ENCODE results near the gene OPCML.

Gene OPCML

DNA sequence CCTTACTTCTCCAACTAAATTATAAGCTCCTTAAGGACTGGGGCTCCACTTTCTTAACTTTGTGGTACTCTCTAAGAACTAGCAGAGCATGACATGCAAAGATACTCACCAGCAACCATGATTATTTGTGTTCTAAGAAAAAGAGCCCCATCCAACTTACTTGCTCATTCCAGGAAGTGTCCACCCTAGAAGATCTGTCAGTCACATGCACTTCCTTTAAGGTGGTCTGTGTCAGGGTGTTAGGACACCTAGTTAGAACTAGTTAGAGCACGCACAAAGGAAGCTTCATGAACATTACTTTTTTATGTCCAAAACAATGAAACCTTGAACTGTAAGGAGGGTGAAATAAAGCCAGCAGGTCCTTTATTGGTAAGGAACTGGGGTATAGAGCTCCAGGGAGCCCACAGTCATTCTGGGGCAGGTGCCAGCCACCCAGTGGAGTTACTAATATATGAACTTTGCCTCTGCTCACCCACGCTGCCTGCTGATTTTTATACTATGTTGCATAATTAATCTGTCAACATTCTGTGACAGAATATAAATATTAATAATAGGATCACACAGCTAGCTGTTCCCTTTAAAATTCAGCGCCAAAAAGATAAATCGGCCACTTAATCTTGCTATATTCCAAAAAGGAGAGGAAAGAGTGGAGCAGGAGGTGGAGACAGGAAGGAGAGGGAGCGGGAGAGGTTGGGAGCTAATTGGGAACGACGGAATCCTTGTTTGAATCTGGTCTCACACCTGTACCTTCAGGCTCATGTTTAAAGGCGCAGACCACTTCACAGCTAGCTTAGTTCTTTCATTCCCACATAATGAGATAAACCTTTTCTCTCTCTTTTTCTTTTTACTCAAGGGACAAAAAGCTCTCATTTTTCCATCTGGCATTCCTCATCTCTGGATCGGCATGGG is 755.0 kb downstream of the OPCML start:
- peaks cover 23% of the 10 kb centered on the region for H3K4me1 ChIP-seq (ENCODE audit: control insufficient read depth, insufficient read depth, low read length)
- H3K27me3 ChIP-seq (ENCODE audit: control insufficient read depth, insufficient read depth, low read length): no peaks in the 10 kb centered on the region
- no peak overlapping the region for H3K27ac ChIP-seq (ENCODE audit: low read depth, low read length)
- H3K36me3 ChIP-seq (ENCODE audit: control insufficient read depth, insufficient read depth, low read length): no peaks in the 10 kb centered on the region
- no peak overlapping the region for H3K9ac ChIP-seq (ENCODE audit: low read length)
- H3K9me3 ChIP-seq (ENCODE audit: control insufficient read depth, insufficient read depth, low read depth, low read length): peaks cover 2% of the 10 kb centered on the region; the same call in 1 of the 2 replicates
- H3K4me3 ChIP-seq (ENCODE audit: low read depth, low read length): no peak overlapping the region

DNA sequence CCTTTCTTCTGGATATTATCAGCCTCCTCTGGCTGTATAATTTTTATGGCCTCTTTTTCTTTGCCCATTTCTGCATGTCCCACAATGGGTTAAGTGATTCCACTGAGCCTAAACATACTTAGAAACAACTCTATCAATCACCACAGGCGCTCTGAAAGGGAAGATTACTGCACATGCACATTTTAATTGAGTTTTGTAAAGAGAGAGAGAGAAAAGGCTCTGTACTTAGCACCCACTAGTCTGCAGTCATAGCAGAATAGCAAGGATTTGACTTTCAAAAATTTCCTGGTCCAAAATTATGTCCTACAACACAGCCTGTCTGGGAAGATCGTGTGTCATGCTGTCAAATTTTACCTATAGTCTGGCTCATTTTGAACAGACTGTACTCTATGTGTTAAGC is 758.5 kb downstream of the OPCML start:
- no peak overlapping the region for H3K4me3 ChIP-seq (ENCODE audit: low read depth, low read length)
- H3K27me3 ChIP-seq (ENCODE audit: control insufficient read depth, insufficient read depth, low read length): no peaks in the 10 kb centered on the region
- H3K36me3 ChIP-seq (ENCODE audit: control insufficient read depth, insufficient read depth, low read length): no peaks in the 10 kb centered on the region
- no peak overlapping the region for H3K9ac ChIP-seq (ENCODE audit: low read length)
- H3K4me1 ChIP-seq (ENCODE audit: control insufficient read depth, insufficient read depth, low read length): peaks cover 22% of the 10 kb centered on the region
- no peak overlapping the region for H3K27ac ChIP-seq (ENCODE audit: low read depth, low read length)
- H3K9me3 ChIP-seq (ENCODE audit: control insufficient read depth, insufficient read depth, low read depth, low read length): peaks cover 2% of the 10 kb centered on the region; the same call in 1 of the 2 replicates

DNA sequence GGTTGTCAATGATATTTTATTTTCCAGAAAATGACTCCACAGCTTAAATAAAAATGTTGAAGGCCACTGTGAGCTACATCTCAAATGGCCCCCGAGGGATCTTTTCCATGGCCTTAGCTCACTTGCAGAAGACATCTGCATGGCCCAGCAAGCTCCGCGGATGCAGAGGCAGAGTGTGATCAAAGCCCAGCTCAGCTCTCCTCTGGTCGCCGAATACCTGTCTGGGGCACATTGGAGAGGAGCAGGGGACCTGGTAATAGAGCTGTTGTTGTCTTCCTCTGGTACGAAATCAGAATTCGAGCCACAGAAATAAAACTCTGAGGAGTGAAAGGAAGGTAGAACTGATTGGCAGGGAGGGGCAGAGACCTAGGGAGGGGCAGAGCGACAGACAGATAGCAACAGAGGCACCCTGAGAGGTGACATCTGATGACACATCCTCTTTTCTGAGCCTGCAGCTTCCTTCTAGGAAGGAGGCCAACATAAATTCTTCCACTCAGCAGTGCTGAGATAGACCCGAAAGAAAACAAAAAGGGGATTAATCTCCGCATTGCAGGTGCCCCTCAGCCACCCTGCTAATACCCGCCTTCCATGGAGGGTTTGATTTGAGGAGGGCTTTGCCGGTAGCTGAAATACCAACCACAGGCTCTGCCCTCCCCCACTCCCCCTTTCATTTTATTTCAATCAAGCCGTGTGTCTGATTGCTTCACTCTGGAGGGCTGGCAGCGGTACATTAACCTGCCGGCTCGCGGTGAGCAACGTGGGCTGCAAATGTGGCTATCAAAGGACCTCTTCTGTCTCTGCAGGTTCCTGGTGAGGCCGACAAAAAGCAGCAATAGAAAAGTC is 759.4 kb downstream of the OPCML start:
- H3K27ac ChIP-seq (ENCODE audit: low read depth, low read length): no peak overlapping the region
- H3K9me3 ChIP-seq (ENCODE audit: control insufficient read depth, insufficient read depth, low read depth, low read length): peaks cover 2% of the 10 kb centered on the region; the same call in 1 of the 2 replicates
- H3K4me1 ChIP-seq (ENCODE audit: control insufficient read depth, insufficient read depth, low read length): peaks cover 20% of the 10 kb centered on the region
- no peaks in the 10 kb centered on the region for H3K27me3 ChIP-seq (ENCODE audit: control insufficient read depth, insufficient read depth, low read length)
- H3K4me3 ChIP-seq (ENCODE audit: low read depth, low read length): no peak overlapping the region
- no peak overlapping the region for H3K9ac ChIP-seq (ENCODE audit: low read length)
- H3K36me3 ChIP-seq (ENCODE audit: control insufficient read depth, insufficient read depth, low read length): no peaks in the 10 kb centered on the region

DNA sequence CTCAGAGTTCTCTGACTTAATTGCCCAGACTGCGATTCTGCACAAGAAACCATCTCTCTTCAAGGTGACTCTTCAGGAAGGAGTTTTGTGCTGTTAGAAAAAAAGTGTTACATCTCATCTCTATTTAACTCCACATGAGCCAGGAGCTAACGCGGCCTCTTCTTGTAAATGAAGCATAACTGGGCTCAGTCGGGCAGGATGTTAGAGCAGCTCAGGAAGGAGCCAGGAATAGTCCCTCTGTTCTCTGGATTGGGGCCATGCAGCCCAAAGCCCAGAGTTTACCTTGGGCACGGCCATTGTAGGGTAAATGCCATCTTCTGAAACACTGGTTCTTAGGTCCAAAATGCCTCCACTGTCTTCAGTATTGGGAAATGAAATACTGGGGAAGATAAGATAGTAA is 760.6 kb downstream of the OPCML start:
- H3K27me3 ChIP-seq (ENCODE audit: control insufficient read depth, insufficient read depth, low read length): no peaks in the 10 kb centered on the region
- H3K9me3 ChIP-seq (ENCODE audit: control insufficient read depth, insufficient read depth, low read depth, low read length): peaks cover 2% of the 10 kb centered on the region; the same call in 1 of the 2 replicates
- H3K36me3 ChIP-seq (ENCODE audit: control insufficient read depth, insufficient read depth, low read length): no peaks in the 10 kb centered on the region
- no peak overlapping the region for H3K9ac ChIP-seq (ENCODE audit: low read length)
- no peak overlapping the region for H3K27ac ChIP-seq (ENCODE audit: low read depth, low read length)
- H3K4me1 ChIP-seq (ENCODE audit: control insufficient read depth, insufficient read depth, low read length): peaks cover 17% of the 10 kb centered on the region
- H3K4me3 ChIP-seq (ENCODE audit: low read depth, low read length): no peak overlapping the region

DNA sequence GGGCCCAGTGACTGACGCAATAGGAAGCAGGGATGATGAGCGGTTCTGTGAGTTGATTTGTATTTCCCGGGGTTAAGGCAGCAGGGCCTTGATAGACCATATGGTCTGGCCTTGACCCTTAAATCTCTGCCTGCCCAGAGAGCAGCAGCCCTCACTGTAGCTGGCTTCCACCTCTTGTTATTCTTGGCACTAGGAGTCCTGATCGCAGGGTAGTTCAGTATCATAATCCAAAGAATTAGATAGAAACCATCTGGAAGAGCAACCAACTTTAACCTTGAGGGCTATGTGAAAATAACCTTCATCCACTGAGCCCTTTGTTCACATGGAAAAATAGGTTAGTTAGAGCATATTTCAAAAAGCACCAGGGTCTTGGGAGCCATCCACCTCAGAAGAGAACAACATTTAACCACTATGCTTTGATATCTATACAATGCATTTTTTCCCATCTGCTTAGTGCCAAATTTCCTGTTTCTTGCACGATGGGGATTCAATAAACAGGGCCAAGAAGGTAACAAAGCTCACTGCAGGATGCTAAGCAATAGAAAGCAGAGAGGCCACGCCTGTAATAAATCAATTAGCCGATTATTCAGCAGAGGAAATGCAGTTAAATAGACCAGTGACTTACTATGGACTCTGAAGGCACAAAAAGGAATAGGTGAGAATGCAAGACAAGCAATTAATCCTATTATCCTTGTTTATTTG is 761.3 kb downstream of the OPCML start:
- H3K27ac ChIP-seq (ENCODE audit: low read depth, low read length): no peak overlapping the region
- no peaks in the 10 kb centered on the region for H3K36me3 ChIP-seq (ENCODE audit: control insufficient read depth, insufficient read depth, low read length)
- no peak overlapping the region for H3K9ac ChIP-seq (ENCODE audit: low read length)

DNA sequence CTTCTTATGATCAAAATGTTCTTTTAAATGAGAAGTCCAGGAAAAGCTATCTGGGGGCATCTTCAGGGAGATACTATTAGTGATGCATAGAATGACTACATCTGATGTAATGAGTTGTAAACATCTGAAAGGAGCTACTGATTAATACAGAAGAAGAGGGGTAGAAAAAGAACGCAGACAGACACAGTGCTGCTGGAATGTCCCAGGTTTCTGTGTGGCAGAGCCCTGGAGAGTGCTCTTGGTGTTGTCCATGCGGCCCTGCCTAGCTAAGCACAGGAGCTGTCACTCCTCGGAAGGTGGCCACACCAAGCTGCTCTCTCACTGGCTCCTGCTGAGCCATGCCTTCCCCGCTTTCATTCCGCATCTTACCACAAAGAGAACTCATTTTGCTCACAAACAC is 768.8 kb downstream of the OPCML start:
- no peaks in the 10 kb centered on the region for H3K9me3 ChIP-seq (ENCODE audit: control insufficient read depth, insufficient read depth, low read depth, low read length)
- no peak overlapping the region for H3K9ac ChIP-seq (ENCODE audit: low read length)
- no peaks in the 10 kb centered on the region for H3K36me3 ChIP-seq (ENCODE audit: control insufficient read depth, insufficient read depth, low read length)
- H3K4me3 ChIP-seq (ENCODE audit: low read depth, low read length): no peak overlapping the region
- H3K27ac ChIP-seq (ENCODE audit: low read depth, low read length): no peak overlapping the region
- H3K4me1 ChIP-seq (ENCODE audit: control insufficient read depth, insufficient read depth, low read length): no peaks in the 10 kb centered on the region
- no peaks in the 10 kb centered on the region for H3K27me3 ChIP-seq (ENCODE audit: control insufficient read depth, insufficient read depth, low read length)

More for the DNA sequence above, 761.3 kb downstream of the OPCML start:
- Histone ChIP-seq H3K27me3 (ENCODE audit: control insufficient read depth, insufficient read depth, low read length) (no peaks in the 10 kb centered on the region), H3K4me1 (ENCODE audit: control insufficient read depth, insufficient read depth, low read length) (peaks cover 17% of the 10 kb centered on the region), H3K9me3 (ENCODE audit: control insufficient read depth, insufficient read depth, low read depth, low read length) (no peaks in the 10 kb centered on the region), H3K4me3 (ENCODE audit: low read depth, low read length) (no peak overlapping the region)

DNA sequence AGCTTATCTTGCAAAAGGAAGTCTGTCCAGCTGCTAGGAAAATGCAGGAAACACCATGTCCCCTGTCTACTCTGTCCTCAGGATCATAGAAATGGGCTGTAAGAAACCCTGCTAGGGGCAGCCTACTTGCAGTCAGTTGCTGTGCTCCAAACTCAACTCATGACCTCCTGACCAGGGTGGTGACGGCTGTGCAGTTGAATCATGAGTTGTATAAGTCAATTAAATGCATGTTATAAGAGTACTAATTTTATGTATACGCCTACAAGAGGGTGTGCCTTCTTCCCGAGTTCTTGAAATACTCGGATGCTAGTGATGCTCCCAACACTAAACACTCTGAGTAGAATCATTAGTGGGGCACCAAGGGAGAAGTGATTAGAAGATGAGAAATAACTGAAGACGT is 776.4 kb downstream of the OPCML start:
- Histone ChIP-seq H3K27ac (ENCODE audit: low read depth, low read length) (no peak overlapping the region), H3K36me3 (ENCODE audit: control insufficient read depth, insufficient read depth, low read length) (no peaks in the 10 kb centered on the region), H3K27me3 (ENCODE audit: control insufficient read depth, insufficient read depth, low read length) (no peaks in the 10 kb centered on the region), H3K4me3 (ENCODE audit: low read depth, low read length) (no peak overlapping the region), H3K9ac (ENCODE audit: low read length) (no peak overlapping the region), H3K4me1 (ENCODE audit: control insufficient read depth, insufficient read depth, low read length) (no peaks in the 10 kb centered on the region), H3K9me3 (ENCODE audit: control insufficient read depth, insufficient read depth, low read depth, low read length) (0 out of 2 replicates have a peak, but pooled peaks cover 7% of the 10 kb centered on the region)

DNA sequence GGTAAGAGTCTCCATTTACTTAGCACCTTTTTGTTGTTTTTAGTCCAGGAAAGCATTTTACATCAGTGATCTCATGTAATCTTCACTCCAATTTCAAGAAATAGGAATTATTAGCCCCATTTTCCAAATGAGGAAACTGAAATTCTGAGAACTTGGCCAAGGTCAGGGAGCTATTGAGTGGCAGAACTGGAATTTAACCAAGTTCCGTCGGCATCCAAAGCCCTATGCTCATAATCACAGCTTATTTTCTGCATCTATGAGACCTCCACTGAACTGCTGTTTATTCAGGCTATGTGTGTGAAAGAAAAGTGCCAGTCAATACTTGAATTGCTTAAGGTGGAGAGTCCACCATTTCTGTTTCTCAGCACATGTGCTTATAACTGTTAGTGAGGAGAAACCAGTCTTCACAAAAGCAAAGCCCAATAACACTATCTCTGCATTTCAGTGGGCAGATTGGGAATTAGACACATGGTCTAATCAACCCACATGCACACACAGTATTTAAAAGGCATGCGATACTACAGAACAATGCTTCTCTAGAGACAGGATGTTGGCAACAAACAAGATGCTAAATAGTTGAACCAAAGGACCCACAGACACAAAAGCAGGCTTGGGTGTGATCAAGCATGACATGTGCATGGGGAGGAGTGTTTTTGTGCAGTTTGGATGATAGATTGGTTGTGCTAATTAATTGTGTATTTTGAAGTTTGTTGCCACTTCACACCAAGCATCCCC is 780.6 kb downstream of the OPCML start:
- H3K4me3 ChIP-seq (ENCODE audit: low read depth, low read length): no peak overlapping the region
- no peaks in the 10 kb centered on the region for H3K4me1 ChIP-seq (ENCODE audit: control insufficient read depth, insufficient read depth, low read length)
- no peak overlapping the region for H3K9ac ChIP-seq (ENCODE audit: low read length)
- H3K9me3 ChIP-seq (ENCODE audit: control insufficient read depth, insufficient read depth, low read depth, low read length): 0 out of 2 replicates have a peak, but pooled peaks cover 7% of the 10 kb centered on the region
- H3K27ac ChIP-seq (ENCODE audit: low read depth, low read length): no peak overlapping the region
- H3K36me3 ChIP-seq (ENCODE audit: control insufficient read depth, insufficient read depth, low read length): no peaks in the 10 kb centered on the region
- no peaks in the 10 kb centered on the region for H3K27me3 ChIP-seq (ENCODE audit: control insufficient read depth, insufficient read depth, low read length)

DNA sequence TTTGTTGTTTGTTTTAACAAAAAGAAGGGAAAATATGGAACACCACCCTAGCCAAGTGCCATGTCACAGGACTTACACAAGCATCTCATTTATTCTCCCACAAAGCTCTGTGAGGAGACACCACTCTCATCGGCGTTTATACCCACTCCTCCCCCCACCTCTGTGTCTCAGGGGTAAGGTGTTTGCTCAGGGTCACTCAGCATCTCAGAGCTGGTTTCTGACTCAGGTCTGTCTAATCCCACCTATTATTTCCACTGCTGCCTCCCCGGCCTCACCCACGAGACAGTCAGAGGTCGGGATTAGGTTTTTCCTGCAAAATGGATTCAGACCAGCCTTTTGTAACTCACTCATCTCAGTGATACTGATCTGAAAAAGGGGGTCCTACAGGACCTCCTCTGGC is 786.0 kb downstream of the OPCML start:
- Histone ChIP-seq H3K9ac (ENCODE audit: low read length) (no peak overlapping the region), H3K36me3 (ENCODE audit: control insufficient read depth, insufficient read depth, low read length) (no peaks in the 10 kb centered on the region), H3K9me3 (ENCODE audit: control insufficient read depth, insufficient read depth, low read depth, low read length) (0 out of 2 replicates have a peak, but pooled peaks cover 2% of the 10 kb centered on the region), H3K27ac (ENCODE audit: low read depth, low read length) (no peak overlapping the region), H3K4me3 (ENCODE audit: low read depth, low read length) (no peak overlapping the region), H3K27me3 (ENCODE audit: control insufficient read depth, insufficient read depth, low read length) (no peaks in the 10 kb centered on the region), H3K4me1 (ENCODE audit: control insufficient read depth, insufficient read depth, low read length) (peaks cover 7% of the 10 kb centered on the region; the same call in 1 of the 2 replicates)

DNA sequence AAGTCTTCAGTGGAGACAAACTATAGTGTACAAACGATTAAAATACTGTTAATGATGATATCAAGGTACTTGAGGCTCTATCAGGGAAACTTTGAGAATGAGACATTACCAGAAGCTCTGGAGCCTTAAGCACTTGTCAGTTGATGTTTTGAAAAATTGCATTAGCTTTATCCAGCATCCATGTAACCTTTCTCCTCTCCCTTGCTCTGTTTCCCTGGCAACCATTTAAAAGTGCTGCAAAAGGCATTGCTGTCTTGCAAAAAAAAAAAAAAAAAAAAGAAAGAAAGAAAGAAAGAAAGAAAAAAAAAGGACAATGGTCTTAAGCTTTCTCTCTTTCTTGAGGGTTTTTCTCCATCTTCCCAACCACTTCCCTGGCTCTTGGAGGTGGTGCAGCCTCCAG is 787.0 kb downstream of the OPCML start:
- no peak overlapping the region for H3K4me3 ChIP-seq (ENCODE audit: low read depth, low read length)
- no peaks in the 10 kb centered on the region for H3K36me3 ChIP-seq (ENCODE audit: control insufficient read depth, insufficient read depth, low read length)
- H3K9ac ChIP-seq (ENCODE audit: low read length): no peak overlapping the region
- H3K4me1 ChIP-seq (ENCODE audit: control insufficient read depth, insufficient read depth, low read length): peaks cover 7% of the 10 kb centered on the region; the same call in 1 of the 2 replicates
- H3K27me3 ChIP-seq (ENCODE audit: control insufficient read depth, insufficient read depth, low read length): no peaks in the 10 kb centered on the region
- H3K27ac ChIP-seq (ENCODE audit: low read depth, low read length): no peak overlapping the region
- 0 out of 2 replicates have a peak, but pooled peaks cover 2% of the 10 kb centered on the region for H3K9me3 ChIP-seq (ENCODE audit: control insufficient read depth, insufficient read depth, low read depth, low read length)
